IMR-90 (cell line): ENCODE data around the gene RGN. TPM values are rescaled to one million over a fixed set of nuclear protein-coding genes. Genes with fewer than 3 reads are reported as not detected.
"Not testable (repeated sequence)": the region's sequence is repeated elsewhere in the genome, so short reads cannot be mapped to it uniquely, and the experiment has no call there.

Experiments used
- ATAC-seq: fragments of 200-7000 bp; cut with Tn5 transposase; 2 replicates; pipeline ENCODE4 v1.9.1; 2020; ENCODE audit warnings: low read depth, mild to moderate bottlenecking, moderate library complexity
- BruUV-seq: library from RNA; stranded (reverse); fragments of 400-500 nt; replicated peaks from 2 replicates; lab custom pipeline; 2021; lab: Mats Ljungman, UMichigan
- CTCF ChIA-PET: fragments of 300-600 bp; formaldehyde crosslinking; extraction: SDS; loops from one replicate; lab custom pipeline; 2021; ENCODE audit warnings: antibody characterized with exemption; lab: Yijun Ruan, JAX
- POLR2A ChIA-PET: fragments of 300-600 bp; sonication (Branson Sonifier 250); formaldehyde crosslinking; loops from one replicate; lab custom pipeline; 2022; ENCODE audit warnings: antibody characterized with exemption; ENCODE audit not compliant: unreplicated experiment; lab: Charles Lee
- DNase-seq: peaks from one replicate; pipeline ENCODE4 v3.0.0; 2013
- H2AFZ ChIP-seq: replicated peaks from 2 replicates; pipeline ENCODE3; 2013; ENCODE audit warnings: low read length, mild to moderate bottlenecking; ENCODE audit not compliant: poor library complexity
- H2AK5ac ChIP-seq: 2 replicates; pipeline ENCODE4 v1.6.1; 2013; ENCODE audit warnings: low read depth, low read length, inconsistent platforms
- H2AK9ac ChIP-seq: replicated peaks from 2 replicates; pipeline ENCODE3; 2013; ENCODE audit warnings: mild to moderate bottlenecking, low read depth, low read length, moderate library complexity; ENCODE audit not compliant: poor library complexity
- H2BK120ac ChIP-seq: 2 replicates; pipeline ENCODE4 v1.6.1; 2013; ENCODE audit warnings: low read depth, low read length, inconsistent platforms
- H2BK15ac ChIP-seq: 3 replicates; pipeline ENCODE4 v1.6.1; 2013; ENCODE audit warnings: low read depth, low read length, inconsistent platforms
- H2BK20ac ChIP-seq: 2 replicates; pipeline ENCODE4 v1.6.1; 2013; ENCODE audit warnings: low read depth, mild to moderate bottlenecking, inconsistent platforms, low read length, moderate library complexity
- H2BK5ac ChIP-seq: 2 replicates; pipeline ENCODE4 v1.6.1; 2013; ENCODE audit warnings: mild to moderate bottlenecking, low read depth, low read length, inconsistent platforms; ENCODE audit not compliant: poor library complexity, severe bottlenecking
- H3K14ac ChIP-seq: replicated peaks from 2 replicates; pipeline ENCODE4 v1.6.1; 2013; ENCODE audit warnings: low read depth, low read length, inconsistent platforms
- H3K18ac ChIP-seq: 2 replicates; pipeline ENCODE4 v1.6.1; 2013; ENCODE audit warnings: low read depth, low read length, control low read depth
- H3K23ac ChIP-seq: 2 replicates; pipeline ENCODE4 v1.6.1; 2013; ENCODE audit warnings: low read depth, low read length, inconsistent platforms
- H3K27ac ChIP-seq: 2 replicates; pipeline ENCODE4 v1.5.1; 2013; ENCODE audit warnings: mild to moderate bottlenecking, control low read depth, low read length; ENCODE audit not compliant: insufficient read depth
- H3K27me3 ChIP-seq: 2 replicates; pipeline ENCODE4 v1.6.1; 2013; ENCODE audit warnings: low read length; ENCODE audit not compliant: control insufficient read depth, insufficient read depth
- H3K36me3 ChIP-seq: 2 replicates; pipeline ENCODE4 v1.6.1; 2013; ENCODE audit warnings: low read length, mixed read lengths; ENCODE audit not compliant: control insufficient read depth, insufficient read depth
- H3K4ac ChIP-seq: 2 replicates; pipeline ENCODE4 v1.6.1; 2013; ENCODE audit warnings: low read depth, low read length, inconsistent platforms
- H3K4me1 ChIP-seq: 2 replicates; pipeline ENCODE4 v1.6.1; 2013; ENCODE audit warnings: low read length, mixed read lengths; ENCODE audit not compliant: control insufficient read depth, insufficient read depth
- H3K4me2 ChIP-seq: 2 replicates; pipeline ENCODE4 v1.6.1; 2013; ENCODE audit warnings: low read depth, mild to moderate bottlenecking, control low read depth, low read length, moderate library complexity
- H3K4me3 ChIP-seq: 2 replicates; pipeline ENCODE4 v1.5.1; 2013; ENCODE audit warnings: low read depth, mild to moderate bottlenecking, control low read depth, low read length, moderate library complexity; ENCODE audit not compliant: insufficient read depth
- H3K56ac ChIP-seq: 2 replicates; pipeline ENCODE4 v1.6.1; 2013; ENCODE audit warnings: low read length, inconsistent platforms; ENCODE audit not compliant: insufficient read depth; ENCODE audit errors: extremely low read depth
- H3K79me1 ChIP-seq, 2 experiments: 2 replicates each; pipeline ENCODE4 v1.6.1; 2013; ENCODE audit warnings: low read length in 2 of 2, inconsistent platforms in 1 of 2, low read depth in 1 of 2
- H3K9ac ChIP-seq: 2 replicates; pipeline ENCODE4 v1.6.1; 2013; ENCODE audit warnings: low read depth, low read length, control low read depth
- H3K9me1 ChIP-seq: 2 replicates; pipeline ENCODE4 v1.6.1; 2013; ENCODE audit warnings: low read length, inconsistent platforms; ENCODE audit not compliant: insufficient read depth
- H3K9me3 ChIP-seq: 2 replicates; pipeline ENCODE4 v1.6.1; 2013; ENCODE audit warnings: low read length; ENCODE audit not compliant: control insufficient read depth, insufficient read depth
- H4K20me1 ChIP-seq: 2 replicates; pipeline ENCODE4 v1.6.1; 2013; ENCODE audit warnings: low read length, inconsistent platforms; ENCODE audit not compliant: insufficient read depth
- H4K5ac ChIP-seq: 2 replicates; pipeline ENCODE4 v1.6.1; 2013; ENCODE audit warnings: mild to moderate bottlenecking, low read depth, low read length, control low read depth
- H4K8ac ChIP-seq, 2 experiments: 2 replicates each; pipeline ENCODE4 v1.6.1; 2013; ENCODE audit warnings: low read depth in 2 of 2, low read length in 2 of 2, control low read depth in 1 of 2, inconsistent platforms in 1 of 2
- H4K91ac ChIP-seq: 2 replicates; pipeline ENCODE4 v1.6.1; 2013; ENCODE audit warnings: low read depth, low read length, inconsistent platforms; ENCODE audit not compliant: insufficient read depth
- MXI1 ChIP-seq: IDR thresholded peaks from 2 replicates; pipeline ENCODE4 v1.6.1; 2012; ENCODE audit warnings: low read depth, mild to moderate bottlenecking, low read length, moderate library complexity, borderline replicate concordance
- WGBS, 2 experiments: methylation state at CpG; one replicate each; pipeline versions ENCODE4 v1.1.5 to v1.1.7; 2013; ENCODE audit warnings: missing lambda C conversion rate in 2 of 2; ENCODE audit not compliant: insufficient read length in 1 of 2; ENCODE audit errors: extremely low coverage in 2 of 2; 5-methylcytosine and 5-hydroxymethylcytosine counted together
- dilution Hi-C: fragments of 300-500 bp; cut with HindIII; formaldehyde crosslinking; loops from one replicate; pipeline ENCODE4 v1.14.3; 2018; ENCODE audit warnings: low sequenced_read_pairs; ENCODE audit not compliant: unreplicated experiment
- in situ Hi-C: fragments of 300-500 bp; cut with MboI; formaldehyde crosslinking; loops from 3 replicates; pipeline ENCODE4 v1.14.3; 2019; ENCODE audit warnings: low sequenced_read_pairs, inconsistent platforms, mixed read lengths
- intact Hi-C: fragments of 100-400 bp; cut with micrococcal nuclease; formaldehyde crosslinking; loops from 2 replicates; pipeline ENCODE4 v1.10.0; 2022
- polyA plus RNA-seq, 3 experiments: library from polyadenylated mRNA; depleted of rRNA; stranded (reverse); fragments of >200 nt; gene quantifications; 2 replicates each; pipeline ENCODE4 v1.2.3, GENCODE V29; 2012; ENCODE audit warnings: low replicate concordance in 1 of 3
- total RNA-seq: library from RNA; depleted of rRNA; stranded (reverse); fragments of >200 nt; gene quantifications from 2 replicates; pipeline ENCODE4 v1.2.3, GENCODE V29; 2012

The RGN gene
- total and polyA plus RNA-seq, 2 of the 4 experiments (the other 2 are of a cell fraction), result 0.18 to 0.26 TPM

- Histone ChIP-seq H2AK9ac (no peak overlapping the region), H3K4me1 (no peaks in the 10 kb centered on the region), H3K4ac (no peak overlapping the region), H3K4me2 (no peak overlapping the region), H3K27me3 (peaks cover 22% of the 10 kb centered on the region), H3K9ac (no peak overlapping the region), H4K91ac (no peak overlapping the region), H3K9me1 (no peaks in the 10 kb centered on the region), H2BK20ac (no peak overlapping the region), H4K8ac (no peak overlapping the region), H3K79me1 (no peaks in the 10 kb centered on the region), H3K27ac (no peak overlapping the region), H4K20me1 (no peaks in the 10 kb centered on the region), H3K4me3 (no peak overlapping the region), H2BK15ac (no peak overlapping the region), H3K14ac (no peak overlapping the region), H3K36me3 (no peaks in the 10 kb centered on the region), H3K56ac (no peak overlapping the region), H3K18ac (no peak overlapping the region), H2BK5ac (no peak overlapping the region), H2AFZ (no peak overlapping the region), H4K5ac (no peak overlapping the region), H2AK5ac (no peak overlapping the region), H3K23ac (no peak overlapping the region), H2BK120ac (no peak overlapping the region), H3K9me3 (0 out of 2 replicates have a peak, but pooled peaks cover 3% of the 10 kb centered on the region)
- 50% methylated on average over 2 of the region's 4 CpGs; no CpG with 5 or more reads in 1 of the 2 experiments for WGBS, 2 experiments
- ChIA-PET CTCF (interaction anchor here (0.6 to 1.1 kb wide), 2 partner anchors 8 to 18 kb away, joined by 3 to 5 read pairs; no protein-coding TSS in a partner anchor), POLR2A (no interaction called here)
- dilution Hi-C loops, result no loop called here
- intact Hi-C loops, result no loop called here
- no peak for TF ChIP-seq MXI1
- no TSS peak for BruUV-seq
- ATAC-seq (no peak), DNase-seq (no peak)
- in situ Hi-C loops, result no loop called here
Observed at GRCh38 chrX:47101206-47101605, 23.0 kb downstream of the RGN start.

- POLR2A ChIA-PET, result not testable (repeated sequence)
Observed at GRCh38 chrX:47110936-47111615, 32.8 kb downstream of the RGN start.

More at GRCh38 chrX:47110936-47111615, 32.8 kb downstream of the RGN start:
- H3K4me1 ChIP-seq, H3K4me3 ChIP-seq, H2BK5ac ChIP-seq, H3K79me1 ChIP-seq, intact Hi-C loops, H3K9ac ChIP-seq, H3K27ac ChIP-seq, H2BK120ac ChIP-seq, DNase-seq, H2BK15ac ChIP-seq, H3K14ac ChIP-seq, H3K4me2 ChIP-seq, H3K9me1 ChIP-seq, BruUV-seq, H2AK9ac ChIP-seq, H3K56ac ChIP-seq, H4K8ac ChIP-seq, H3K18ac ChIP-seq, H3K23ac ChIP-seq, H2AK5ac ChIP-seq, H2BK20ac ChIP-seq, ATAC-seq, H2AFZ ChIP-seq, H3K4ac ChIP-seq, H3K9me3 ChIP-seq, H4K91ac ChIP-seq, in situ Hi-C loops, H3K36me3 ChIP-seq, H4K20me1 ChIP-seq, dilution Hi-C loops, H4K5ac ChIP-seq: not testable (repeated sequence)
- WGBS, 2 experiments, result no CpG with 5 or more reads among the region's 40 CpGs
- CTCF ChIA-PET, result interaction anchor here (1.1 kb wide), 1 partner anchor 18 kb away, joined by 5 read pairs; no protein-coding TSS in a partner anchor
- H3K27me3 ChIP-seq, result peaks cover 12% of the 10 kb centered on the region
